Measurements from ENCODE around the gene HEMK1.

The HEMK1 gene

GRCh38 chr3:50594253-50594785 is 25.0 kb downstream of the HEMK1 start:
- Histone ChIP-seq H3K27me3 (no peaks in the 10 kb centered on the region), H3K4me2 (peak overlapping the region in 5 of 11 experiments; percentile 33 to 98 (median 55); a peak in 10 of 22 replicates), H3K27ac (peak overlapping the region in 2 of 11 experiments; percentile 7 to 26; a peak in 1 of 22 replicates), H3K36me3 (peaks cover 0 to 7% (median 0%) of the 10 kb centered on the region in 11 experiments; a peak in 3 of 22 replicates), H3K4me1 (peaks cover 36 to 90% (median 66%) of the 10 kb centered on the region in 10 experiments), H3K4me3 (no peak overlapping the region), H3K9me3 (replicated peaks in 1 of 11) (no peaks in the 10 kb centered on the region), H4K20me1 (no peaks in the 10 kb centered on the region), H3K9ac (peak overlapping the region in 1 of 11 experiments; percentile 24; a peak in 1 of 22 replicates)
- no peak for TF ChIP-seq Cebpa-rat (IDR thresholded peaks at IDR 0.05)

DNA sequence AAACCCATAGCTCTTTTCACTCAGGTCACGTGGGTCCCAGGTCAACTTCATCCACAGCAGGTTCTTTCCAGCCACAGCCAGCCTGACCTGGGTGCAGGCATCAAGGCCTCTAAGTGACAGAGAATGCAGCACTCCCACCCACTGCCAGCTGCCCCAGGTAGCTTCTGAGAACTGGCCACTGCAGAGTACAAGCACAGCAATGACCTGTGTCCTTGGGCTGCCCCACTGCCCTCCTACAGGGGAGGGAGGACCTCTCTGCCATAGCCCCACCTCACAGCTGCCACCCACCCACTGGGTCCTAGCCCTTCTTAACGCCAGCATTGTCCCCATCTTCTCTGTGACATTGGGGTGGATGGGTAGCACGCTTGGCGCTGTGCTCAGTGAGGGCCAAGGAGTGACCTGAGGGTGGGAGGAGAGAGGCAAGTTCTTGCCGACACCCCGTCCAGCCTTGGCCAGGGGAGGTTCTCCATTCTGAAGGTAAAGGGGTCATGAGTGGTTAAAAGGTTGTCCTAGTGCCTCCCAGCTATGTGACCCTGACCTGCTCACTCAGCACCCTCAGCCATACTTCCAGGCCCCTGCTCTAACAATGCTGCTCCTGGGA is 29.9 kb downstream of the HEMK1 start:
- Histone ChIP-seq H3K27ac (peak overlapping the region; percentile 76 to 99 (median 96); a peak in 21 of 22 replicates), H3K4me1 (peaks cover 48 to 90% (median 66%) of the 10 kb centered on the region in 10 experiments)

GRCh38 chr3:50599716-50600118 is 30.4 kb downstream of the HEMK1 start:
- peak overlapping the region; percentile 76 to 95 (median 86); a peak in 21 of 22 replicates for H3K9ac ChIP-seq
- peaks cover 0 to 30% (median 14%) of the 10 kb centered on the region in 11 experiments; a peak in 17 of 22 replicates for H3K36me3 ChIP-seq
- peaks cover 53 to 90% (median 67%) of the 10 kb centered on the region in 10 experiments for H3K4me1 ChIP-seq
- H3K9me3 ChIP-seq (replicated peaks in 1 of 11): no peaks in the 10 kb centered on the region
- H3K4me3 ChIP-seq: 0 out of 20 replicates have a peak overlapping the region, but pooled peaks of 1 of the 10 experiments have one; percentile 16
- TF ChIP-seq Cebpa-rat (IDR thresholded peaks at IDR 0.05): no peak
- H3K27ac ChIP-seq: peak overlapping the region; percentile 76 to 99 (median 96); a peak in 21 of 22 replicates
- H3K4me2 ChIP-seq: peak overlapping the region; percentile 85 to 100 (median 99)
- no peaks in the 10 kb centered on the region for H4K20me1 ChIP-seq
- H3K27me3 ChIP-seq: no peaks in the 10 kb centered on the region

More for the DNA sequence above, 29.9 kb downstream of the HEMK1 start:
- Histone ChIP-seq H3K4me3 (no peak overlapping the region), H3K27me3 (no peaks in the 10 kb centered on the region), H3K4me2 (peak overlapping the region; percentile 85 to 100 (median 99)), H3K9me3 (replicated peaks in 1 of 11) (no peaks in the 10 kb centered on the region), H4K20me1 (no peaks in the 10 kb centered on the region), H3K9ac (peak overlapping the region in 10 of 11 experiments; percentile 76 to 95 (median 86); a peak in 17 of 22 replicates), H3K36me3 (peaks cover 0 to 25% (median 9%) of the 10 kb centered on the region in 11 experiments; a peak in 15 of 22 replicates)
- TF ChIP-seq Cebpa-rat (IDR thresholded peaks at IDR 0.05): no peak

DNA sequence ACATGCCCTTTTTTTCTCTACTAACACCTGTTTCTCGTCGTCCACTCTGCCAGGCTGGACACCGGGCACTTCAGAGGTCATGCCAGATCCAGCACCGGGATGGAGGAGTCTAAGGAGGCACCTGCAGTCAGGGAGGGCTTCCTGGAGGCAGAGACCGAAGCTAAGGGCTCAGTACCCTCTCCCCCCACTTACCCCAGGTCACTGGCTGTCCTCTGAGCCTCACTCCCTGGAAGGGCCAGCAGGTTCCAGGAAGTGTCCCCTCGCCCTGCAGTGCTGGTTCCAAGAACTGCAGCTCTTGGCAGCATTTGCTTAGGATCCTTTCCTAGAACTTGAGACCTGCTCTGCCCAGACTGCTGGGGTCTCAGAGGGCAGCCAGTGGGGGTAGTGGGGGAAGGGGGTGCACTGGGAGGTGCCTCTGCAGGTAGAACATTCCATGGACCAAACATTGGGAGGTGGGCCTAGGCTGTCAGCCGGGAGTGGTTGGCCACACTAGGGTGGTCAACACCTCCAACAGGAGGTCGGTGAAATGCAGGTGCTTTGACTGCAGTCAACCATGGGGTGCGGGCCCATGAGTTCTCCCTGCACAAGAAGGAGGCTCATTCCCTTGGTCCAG is 30.9 kb downstream of the HEMK1 start:
- H3K4me1 ChIP-seq: peaks cover 58 to 90% (median 70%) of the 10 kb centered on the region in 10 experiments
- peak overlapping the region in 6 of 10 experiments; percentile 11 to 47 (median 28); a peak in 6 of 20 replicates for H3K4me3 ChIP-seq
- peak overlapping the region; percentile 85 to 100 (median 99) for H3K4me2 ChIP-seq
- H3K36me3 ChIP-seq: peaks cover 0 to 35% (median 19%) of the 10 kb centered on the region in 11 experiments; a peak in 18 of 22 replicates
- no peaks in the 10 kb centered on the region for H3K27me3 ChIP-seq
- H3K27ac ChIP-seq: peak overlapping the region; percentile 76 to 99 (median 96)
- H3K9ac ChIP-seq: peak overlapping the region; percentile 76 to 95 (median 86); a peak in 21 of 22 replicates
- H3K9me3 ChIP-seq (replicated peaks in 1 of 11): no peaks in the 10 kb centered on the region
- no peak for TF ChIP-seq Cebpa-rat (IDR thresholded peaks at IDR 0.05)
- peaks cover 0 to 2% (median 0%) of the 10 kb centered on the region in 11 experiments; a peak in 2 of 22 replicates for H4K20me1 ChIP-seq

- peaks cover 66 to 90% (median 77%) of the 10 kb centered on the region in 10 experiments for H3K4me1 ChIP-seq
- peaks cover 0 to 9% (median 2%) of the 10 kb centered on the region in 11 experiments; a peak in 8 of 22 replicates for H4K20me1 ChIP-seq
- no peaks in the 10 kb centered on the region for H3K9me3 ChIP-seq (replicated peaks in 1 of 11)
- H3K36me3 ChIP-seq: peaks cover 0 to 43% (median 27%) of the 10 kb centered on the region in 11 experiments; a peak in 19 of 22 replicates
- TF ChIP-seq Cebpa-rat (IDR thresholded peaks at IDR 0.05): peak; percentile 35 to 91 (median 79); a peak in 19 of 22 replicates
- peak overlapping the region; percentile 85 to 100 (median 99) for H3K4me2 ChIP-seq
- H3K9ac ChIP-seq: peak overlapping the region; percentile 76 to 95 (median 86)
- H3K4me3 ChIP-seq: peak overlapping the region; percentile 11 to 59 (median 38); a peak in 16 of 20 replicates
- peak overlapping the region; percentile 76 to 99 (median 96) for H3K27ac ChIP-seq
- no peaks in the 10 kb centered on the region for H3K27me3 ChIP-seq
Measured at GRCh38 chr3:50600841-50601591, 31.7 kb downstream of the HEMK1 start.

GRCh38 chr3:50602595-50603191 is 33.4 kb downstream of the HEMK1 start:
- Histone ChIP-seq H4K20me1 (peaks cover 0 to 26% (median 19%) of the 10 kb centered on the region in 11 experiments; a peak in 17 of 22 replicates), H3K36me3 (peaks cover 12 to 60% (median 43%) of the 10 kb centered on the region in 11 experiments; a peak in 21 of 22 replicates), H3K4me1 (peaks cover 78 to 98% (median 93%) of the 10 kb centered on the region in 10 experiments), H3K27me3 (no peaks in the 10 kb centered on the region), H3K4me3 (peak overlapping the region in 6 of 10 experiments; percentile 36 to 56 (median 44); a peak in 9 of 20 replicates), H3K27ac (peak overlapping the region; percentile 76 to 99 (median 96)), H3K9ac (peak overlapping the region; percentile 76 to 95 (median 86); a peak in 21 of 22 replicates), H3K4me2 (peak overlapping the region; percentile 85 to 100 (median 99)), H3K9me3 (replicated peaks in 1 of 11) (no peaks in the 10 kb centered on the region)
- no peak for TF ChIP-seq Cebpa-rat (IDR thresholded peaks at IDR 0.05)

- peaks cover 80 to 100% (median 100%) of the 10 kb centered on the region in 10 experiments for H3K4me1 ChIP-seq
- peaks cover 0 to 34% (median 27%) of the 10 kb centered on the region in 11 experiments; a peak in 20 of 22 replicates for H4K20me1 ChIP-seq
- H3K4me2 ChIP-seq: peak overlapping the region; percentile 85 to 100 (median 99)
- peak overlapping the region; percentile 76 to 95 (median 86); a peak in 18 of 22 replicates for H3K9ac ChIP-seq
- no peaks in the 10 kb centered on the region for H3K9me3 ChIP-seq (replicated peaks in 1 of 11)
- no peak overlapping the region; a peak in 1 of 20 replicates for H3K4me3 ChIP-seq
- no peak for TF ChIP-seq Cebpa-rat (IDR thresholded peaks at IDR 0.05)
- peak overlapping the region; percentile 76 to 99 (median 96); a peak in 21 of 22 replicates for H3K27ac ChIP-seq
- H3K27me3 ChIP-seq: no peaks in the 10 kb centered on the region
- H3K36me3 ChIP-seq: peaks cover 12 to 68% (median 51%) of the 10 kb centered on the region in 11 experiments; a peak in 21 of 22 replicates
Measured at GRCh38 chr3:50603261-50604109, 34.2 kb downstream of the HEMK1 start.

Data from BLaER1 treated with 17β-estradiol and CSF1 and Interleukin-3, amounts not matched to agents 10 nM and 100 nM (cell line).